Middle frontal gyrus (tissue), 1 donor: Measurements from ENCODE around the gene LINGO3.

Source experiments
- DNase-seq: peaks from one replicate; pipeline ENCODE4 v3.0.0-alpha.2; 2015; ENCODE audit warnings: low spot score; ENCODE audit errors: extremely low spot score

The LINGO3 gene

GRCh38 chr19:2327773-2328400 is 19.9 kb upstream of the LINGO3 start:
- no peak for DNase-seq

- no peak for DNase-seq
These were observed 18.9 kb upstream of the LINGO3 start for GRCh38 chr19:2326699-2327360.

- DNase-seq: no peak
These were observed 17.5 kb upstream of the LINGO3 start for GRCh38 chr19:2325281-2326046.

GRCh38 chr19:2324220-2324948 is 16.4 kb upstream of the LINGO3 start:
- DNase-seq: no peak

GRCh38 chr19:2323707-2324106 is 15.8 kb upstream of the LINGO3 start:
- DNase-seq: no peak

- no peak for DNase-seq
These were observed 13.8 kb upstream of the LINGO3 start for GRCh38 chr19:2321565-2322283.

GRCh38 chr19:2320939-2321338 is 13.0 kb upstream of the LINGO3 start:
- no peak for DNase-seq

GRCh38 chr19:2320049-2320448 is 12.1 kb upstream of the LINGO3 start:
- DNase-seq: no peak

- DNase-seq: no peak
These were observed 11.6 kb upstream of the LINGO3 start for GRCh38 chr19:2319551-2319950.

- DNase-seq: no peak
These were observed 11.0 kb upstream of the LINGO3 start for GRCh38 chr19:2318923-2319322.

- DNase-seq: no peak
These were observed 9.8 kb upstream of the LINGO3 start for GRCh38 chr19:2317756-2318155.

- DNase-seq: no peak
These were observed 9.3 kb upstream of the LINGO3 start for GRCh38 chr19:2317300-2317699.

- DNase-seq: no peak
These were observed 7.9 kb upstream of the LINGO3 start for GRCh38 chr19:2315818-2316353.

GRCh38 chr19:2315121-2315817 is 7.3 kb upstream of the LINGO3 start:
- no peak for DNase-seq

- no peak for DNase-seq
These were observed 5.0 kb upstream of the LINGO3 start for GRCh38 chr19:2312820-2313501.

GRCh38 chr19:2311093-2311492 is 3.1 kb upstream of the LINGO3 start:
- DNase-seq: no peak

GRCh38 chr19:2309734-2310362 is 1.9 kb upstream of the LINGO3 start:
- no peak for DNase-seq

- DNase-seq: no peak
These were observed 389 bp downstream of the LINGO3 start for GRCh38 chr19:2307518-2308012.

GRCh38 chr19:2306971-2307370 is 983 bp downstream of the LINGO3 start:
- DNase-seq: no peak
